HCT116 (cell line): ENCODE measurements around the gene PRR15L. TPM values are rescaled to one million over a fixed set of nuclear protein-coding genes. Genes with fewer than 3 reads are reported as not detected.

ENCODE experiments used
- ATAC-seq: fragments of 200-7000 bp; cut with Tn5 transposase; 2 replicates; pipeline ENCODE4 v1.9.1; 2020; ENCODE audit warnings: mild to moderate bottlenecking, moderate library complexity
- BruUV-seq: library from RNA; stranded (reverse); fragments of 400-500 nt; replicated peaks from 2 replicates; lab custom pipeline; 2021; lab: Mats Ljungman, UMichigan
- CTCF ChIA-PET: fragments of 300-600 bp; sonication (Branson Sonifier 250); formaldehyde crosslinking; loops from one replicate; lab custom pipeline; 2021; ENCODE audit warnings: antibody characterized with exemption; lab: Charles Lee
- POLR2A ChIA-PET: fragments of 300-600, 350-600 bp; sonication (Branson Sonifier 250); formaldehyde crosslinking; loops from one replicate; lab custom pipeline; 2021; ENCODE audit warnings: antibody characterized with exemption; lab: Charles Lee
- RAD21 ChIA-PET, 2 experiments: fragments of 300-600 bp; sonication (Branson Sonifier 250); formaldehyde crosslinking; loops; one replicate each; lab custom pipeline; 2023; ENCODE audit warnings: low total read pairs in 2 of 2; ENCODE audit not compliant: uncharacterized antibody in 2 of 2, unreplicated experiment in 2 of 2, low non-redundant PET in 1 of 2; lab: Charles Lee
- DNase-seq: peaks from one replicate; pipeline ENCODE4 v3.0.0-alpha.2; 2010; ENCODE audit warnings: low read depth, low spot score
- H2AFZ ChIP-seq: fragments of 200-600 bp; shearing (Covaris generic), sonication (generic); 2 replicates; pipeline ENCODE4 v1.6.1; 2017; ENCODE audit warnings: low read depth, mixed run types, mixed read lengths, antibody characterized with exemption, low read length; ENCODE audit not compliant: poor library complexity, severe bottlenecking
- H3K27ac ChIP-seq: 2 replicates; pipeline ENCODE4 v1.5.1; 2012; ENCODE audit warnings: low read depth, low read length
- H3K27me3 ChIP-seq: fragments of 200-600 bp; sonication (generic); 2 replicates; pipeline ENCODE4 v1.6.1; 2016; ENCODE audit warnings: mixed run types, low read length, mixed read lengths; ENCODE audit not compliant: insufficient read depth
- H3K36me3 ChIP-seq, 2 experiments: fragments of 200-500 bp in 1 of 2; fragments of 200-600 bp in 1 of 2; sonication (Bioruptor generic) in 1 of 2; sonication (generic) in 1 of 2; 2 replicates each; pipeline versions ENCODE4 v1.5.1 to v1.6.1; 2014 to 2016; ENCODE audit warnings: low read length in 2 of 2, inconsistent platforms in 1 of 2, mixed read lengths in 1 of 2, mixed run types in 1 of 2; ENCODE audit not compliant: insufficient read depth in 2 of 2, control insufficient read depth in 1 of 2
- H3K4me1 ChIP-seq, 2 experiments: fragments of 200-600 bp in 1 of 2; sonication (generic) in 1 of 2; 2 replicates each; pipeline versions ENCODE4 v1.5.1 to v1.6.1; 2012 to 2017; ENCODE audit warnings: low read length in 2 of 2, inconsistent platforms in 1 of 2, mild to moderate bottlenecking in 1 of 2, mixed read lengths in 1 of 2, mixed run types in 1 of 2, moderate library complexity in 1 of 2; ENCODE audit not compliant: insufficient read depth in 2 of 2, control insufficient read depth in 1 of 2
- H3K4me2 ChIP-seq: fragments of 200-600 bp; sonication (generic); 2 replicates; pipeline ENCODE4 v1.6.1; 2017; ENCODE audit warnings: mixed run types, low read length, mixed read lengths
- H3K4me3 ChIP-seq, 2 experiments: fragments of 200-600 bp in 1 of 2; sonication (generic) in 1 of 2; replicated peaks in 1 of 2; 2 replicates each; pipeline ENCODE4 v1.5.1; 2011 to 2016; ENCODE audit warnings: low read length in 2 of 2, control low read depth in 1 of 2, low read depth in 1 of 2, mild to moderate bottlenecking in 1 of 2, mixed read lengths in 1 of 2, mixed run types in 1 of 2
- H3K79me2 ChIP-seq: fragments of 200-600 bp; sonication (generic); 2 replicates; pipeline ENCODE4 v1.6.1; 2017; ENCODE audit warnings: mild to moderate bottlenecking, mixed run types, low read length, moderate library complexity, mixed read lengths; ENCODE audit not compliant: insufficient read depth
- H3K9ac ChIP-seq: fragments of 200-600 bp; sonication (generic); 2 replicates; pipeline ENCODE4 v1.6.1; 2016; ENCODE audit warnings: low read length, mixed read lengths
- H3K9me2 ChIP-seq: fragments of 200-600 bp; sonication (generic), shearing (Covaris generic); 2 replicates; pipeline ENCODE4 v1.6.1; 2017; ENCODE audit warnings: mixed run types, mild to moderate bottlenecking, moderate library complexity; ENCODE audit not compliant: insufficient read depth
- H3K9me3 ChIP-seq, 2 experiments: fragments of 200-500 bp in 1 of 2; fragments of 200-600 bp in 1 of 2; sonication (Bioruptor generic) in 1 of 2; sonication (generic) in 1 of 2; 2 replicates each; pipeline ENCODE4 v1.6.1; 2014 to 2017; ENCODE audit warnings: low read length in 2 of 2, mixed read lengths in 2 of 2, inconsistent platforms in 1 of 2, low read depth in 1 of 2, mild to moderate bottlenecking in 1 of 2, mixed run types in 1 of 2, moderate library complexity in 1 of 2; ENCODE audit not compliant: control insufficient read depth in 1 of 2, insufficient read depth in 1 of 2
- H4K20me1 ChIP-seq: fragments of 200-600 bp; sonication (generic), shearing (Covaris generic); 2 replicates; pipeline ENCODE4 v1.6.1; 2017; ENCODE audit warnings: mixed run types, mild to moderate bottlenecking, moderate library complexity; ENCODE audit not compliant: insufficient read depth
- CBX3 ChIP-seq: IDR thresholded peaks from 2 replicates; pipeline ENCODE4 v1.6.1; 2012; ENCODE audit warnings: low read depth
- CEBPB ChIP-seq: IDR thresholded peaks from 2 replicates; pipeline ENCODE4 v1.6.1; 2012; ENCODE audit warnings: low read depth
- MAX ChIP-seq: IDR thresholded peaks from 2 replicates; pipeline ENCODE4 v1.6.1; 2012
- POLR2A ChIP-seq: IDR thresholded peaks from 2 replicates; pipeline ENCODE4 v1.7.0; 2011; ENCODE audit warnings: borderline replicate concordance; ENCODE audit not compliant: insufficient read depth, insufficient read length; ENCODE audit errors: extremely low read depth
- RAD21 ChIP-seq: IDR thresholded peaks from 2 replicates; pipeline ENCODE4 v1.6.1; 2012; ENCODE audit warnings: low read depth, mild to moderate bottlenecking
- SIN3A ChIP-seq: IDR thresholded peaks from 2 replicates; pipeline ENCODE4 v1.6.1; 2012; ENCODE audit warnings: low read depth
- SP1 ChIP-seq: IDR thresholded peaks from 2 replicates; pipeline ENCODE4 v1.6.1; 2012; ENCODE audit warnings: low read depth
- TCF7L2 ChIP-seq: IDR thresholded peaks from 2 replicates; pipeline ENCODE4 v1.7.0; 2011; ENCODE audit warnings: borderline replicate concordance, inconsistent platforms; ENCODE audit not compliant: insufficient read depth, insufficient read length; ENCODE audit errors: extremely low read depth
- YY1 ChIP-seq: IDR thresholded peaks from 2 replicates; pipeline ENCODE4 v1.6.1; 2011; ENCODE audit warnings: low read length, low read depth, moderate library complexity, mild to moderate bottlenecking; ENCODE audit not compliant: insufficient replicate concordance; ENCODE audit errors: extremely low read depth
- ZNF274 ChIP-seq: fragments of 200-500 bp; sonication (Bioruptor generic); IDR thresholded peaks from 2 replicates; pipeline ENCODE4 v1.6.1; 2014; ENCODE audit warnings: mild to moderate bottlenecking, low read depth, low read length, inconsistent platforms
- intact Hi-C: fragments of 100-400 bp; cut with micrococcal nuclease; formaldehyde crosslinking; loops from 2 replicates; pipeline ENCODE4 v1.10.0; 2022
- total RNA-seq: library from RNA; stranded (reverse); gene quantifications from one replicate; pipeline ENCODE4 v1.2.1, GENCODE V29; 2021; ENCODE audit not compliant: unreplicated experiment

Gene PRR15L
- total RNA-seq, 1 experiment from 2014 or later: 0.34 TPM

GRCh38 chr17:47945080-47945479, 12.6 kb downstream of the PRR15L start:
- TF ChIP-seq ZNF274 (no peak), SIN3A (no peak)
- H3K27me3 ChIP-seq: no peaks in the 10 kb centered on the region
- RAD21 ChIA-PET: no interaction called here
- H3K4me2 ChIP-seq: no peak overlapping the region
- intact Hi-C loops: no loop called here
- no peaks in the 10 kb centered on the region for H3K9me3 ChIP-seq
- no peak overlapping the region for H3K9ac ChIP-seq
- DNase-seq (no peak), ATAC-seq (no peak)
- no peak overlapping the region for H3K27ac ChIP-seq
- peaks cover 10 to 12% of the 10 kb centered on the region in 2 experiments; a peak in 3 of 4 replicates for H3K36me3 ChIP-seq
- no peak overlapping the region for H2AFZ ChIP-seq
- POLR2A ChIA-PET: no interaction called here
- no TSS peak for BruUV-seq
- H3K9me2 ChIP-seq: no peaks in the 10 kb centered on the region
- CTCF ChIA-PET: interaction anchor here (0.7 to 1.4 kb wide), 3 partner anchors 12 to 76 kb away, joined by 3 to 6 read pairs (median 4); partner anchors contain the start of genes CDK5RAP3 and PRR15L
- H3K79me2 ChIP-seq: peaks cover 17% of the 10 kb centered on the region
- no peak overlapping the region for H3K4me3 ChIP-seq
- no peaks in the 10 kb centered on the region for H4K20me1 ChIP-seq
- H3K4me1 ChIP-seq: peaks cover 38 to 65% of the 10 kb centered on the region in 2 experiments

DNA sequence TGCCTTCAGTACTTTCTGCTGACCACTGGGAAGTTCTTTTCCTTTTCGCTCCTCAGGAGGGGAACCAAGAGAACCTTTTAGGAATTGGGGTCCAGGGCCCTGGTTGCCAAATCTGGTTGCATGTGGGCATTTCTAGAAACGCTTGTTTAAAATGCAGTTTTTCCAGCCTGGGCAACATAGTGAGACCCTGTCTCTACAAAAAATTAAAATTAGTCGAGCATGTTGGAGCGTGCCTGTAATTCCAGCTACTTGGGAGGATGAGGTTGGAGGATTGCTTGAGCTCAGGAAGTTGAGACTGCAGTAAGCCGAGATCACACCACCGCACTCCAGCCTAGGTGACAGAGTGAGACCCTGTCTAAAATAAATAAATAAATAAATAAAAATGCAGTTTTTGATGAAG, 15.1 kb downstream of the PRR15L start:
- BruUV-seq: no TSS peak
- POLR2A ChIA-PET: interaction anchor here (1.0 to 1.6 kb wide), 2 partner anchors 10 to 47 kb away, joined by 4 to 6 read pairs; no protein-coding TSS in a partner anchor
- H3K27ac ChIP-seq: peak overlapping the region; percentile 81
- peaks cover 22 to 55% of the 10 kb centered on the region in 2 experiments for H3K4me1 ChIP-seq
- RAD21 ChIA-PET: no interaction called here
- no peaks in the 10 kb centered on the region for H3K9me3 ChIP-seq
- peaks cover 10 to 12% of the 10 kb centered on the region in 2 experiments; a peak in 3 of 4 replicates for H3K36me3 ChIP-seq
- no peaks in the 10 kb centered on the region for H3K27me3 ChIP-seq
- no peak for ATAC-seq
- no peaks in the 10 kb centered on the region for H4K20me1 ChIP-seq
- H3K9me2 ChIP-seq: no peaks in the 10 kb centered on the region
- TF ChIP-seq YY1: no peak
- no peak for TF ChIP-seq CBX3
- TF ChIP-seq TCF7L2: no peak
- no peak for TF ChIP-seq MAX
- no peak for TF ChIP-seq POLR2A
- TF ChIP-seq SP1: no peak
- TF ChIP-seq CEBPB: no peak
- no peak for TF ChIP-seq RAD21
- TF ChIP-seq, all 23 proteins: peak for 0
- no peak overlapping the region for H2AFZ ChIP-seq
- DNase-seq: no peak
- H3K4me3 ChIP-seq: peak overlapping the region; percentile 88 to 92
- intact Hi-C loops: no loop called here
- peaks cover 14% of the 10 kb centered on the region for H3K79me2 ChIP-seq
- H3K9ac ChIP-seq: peak overlapping the region; percentile 90
- CTCF ChIA-PET: interaction anchor here (1.2 to 2.3 kb wide), 6 partner anchors 15 to 102 kb away, joined by 4 to 13 read pairs (median 4); partner anchors contain the start of genes CDK5RAP3, PRR15L and SCRN2
- H3K4me2 ChIP-seq: peak overlapping the region; percentile 95
